Right lung (tissue), 5 donors: ENCODE measurements around the gene MRPL14. TPM values are rescaled to one million over a fixed set of nuclear protein-coding genes. Genes with fewer than 3 reads are reported as not detected.

ENCODE experiments used
- DNase-seq, 2 donors: peaks; one replicate each; pipeline ENCODE4 v3.0.0-alpha.2; 2013
- polyA plus RNA-seq, 5 donors: library from polyadenylated mRNA; unstranded; fragments of 120-200 nt; gene quantifications; one replicate each; pipeline versions ENCODE4 v1.2.1 to v1.2.3, GENCODE V29; 2013; ENCODE audit warnings: inconsistent platforms in 1 of 5, low replicate concordance in 1 of 5; ENCODE audit not compliant: insufficient read length in 5 of 5, insufficient read depth in 1 of 5

Gene MRPL14
- polyA plus RNA-seq, 5 donors: 28.3 to 43.0 (median 37.2) TPM

DNA sequence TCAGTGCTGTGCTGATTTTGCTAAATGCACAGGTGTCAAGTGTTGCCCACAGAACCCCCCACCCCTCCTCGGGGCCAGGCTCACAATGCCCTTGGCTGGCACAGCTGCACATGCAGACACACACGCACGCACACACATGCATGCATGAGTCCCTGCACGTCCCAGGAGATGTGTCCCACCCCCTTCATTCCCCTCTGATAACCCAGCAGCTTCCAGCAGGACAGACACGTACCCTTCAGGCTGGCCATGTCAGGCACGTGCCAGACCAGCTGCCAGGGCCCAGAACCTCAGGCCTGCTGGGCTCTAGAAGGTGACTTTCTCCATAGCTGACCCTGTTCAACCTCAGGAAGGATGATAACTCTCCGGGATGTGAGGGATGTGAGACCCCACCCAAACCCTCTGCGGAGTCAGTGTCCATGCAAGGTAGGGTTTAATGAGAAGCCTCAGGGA is 44.4 kb downstream of the MRPL14 start:
- DNase-seq: no peak

DNA sequence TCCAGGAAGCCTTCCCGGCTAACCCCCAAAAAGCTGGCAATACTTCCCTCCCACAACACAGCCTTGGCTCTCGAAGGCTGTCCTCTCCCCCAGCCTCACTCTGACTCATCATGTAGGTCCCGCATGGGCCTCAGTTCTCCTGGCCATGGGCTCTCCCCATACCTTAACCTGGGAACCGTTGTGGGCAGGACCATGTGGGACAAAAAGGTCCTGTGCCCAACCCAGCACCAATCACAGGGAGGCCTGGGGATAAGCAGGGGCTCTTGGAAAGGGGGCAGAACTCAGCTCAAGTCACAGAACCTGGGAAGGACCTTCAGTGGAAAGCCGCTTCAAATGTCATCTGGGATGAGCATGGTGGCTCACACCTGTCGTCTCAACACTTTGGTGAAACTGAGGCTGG is 45.5 kb downstream of the MRPL14 start:
- no peak for DNase-seq

DNA sequence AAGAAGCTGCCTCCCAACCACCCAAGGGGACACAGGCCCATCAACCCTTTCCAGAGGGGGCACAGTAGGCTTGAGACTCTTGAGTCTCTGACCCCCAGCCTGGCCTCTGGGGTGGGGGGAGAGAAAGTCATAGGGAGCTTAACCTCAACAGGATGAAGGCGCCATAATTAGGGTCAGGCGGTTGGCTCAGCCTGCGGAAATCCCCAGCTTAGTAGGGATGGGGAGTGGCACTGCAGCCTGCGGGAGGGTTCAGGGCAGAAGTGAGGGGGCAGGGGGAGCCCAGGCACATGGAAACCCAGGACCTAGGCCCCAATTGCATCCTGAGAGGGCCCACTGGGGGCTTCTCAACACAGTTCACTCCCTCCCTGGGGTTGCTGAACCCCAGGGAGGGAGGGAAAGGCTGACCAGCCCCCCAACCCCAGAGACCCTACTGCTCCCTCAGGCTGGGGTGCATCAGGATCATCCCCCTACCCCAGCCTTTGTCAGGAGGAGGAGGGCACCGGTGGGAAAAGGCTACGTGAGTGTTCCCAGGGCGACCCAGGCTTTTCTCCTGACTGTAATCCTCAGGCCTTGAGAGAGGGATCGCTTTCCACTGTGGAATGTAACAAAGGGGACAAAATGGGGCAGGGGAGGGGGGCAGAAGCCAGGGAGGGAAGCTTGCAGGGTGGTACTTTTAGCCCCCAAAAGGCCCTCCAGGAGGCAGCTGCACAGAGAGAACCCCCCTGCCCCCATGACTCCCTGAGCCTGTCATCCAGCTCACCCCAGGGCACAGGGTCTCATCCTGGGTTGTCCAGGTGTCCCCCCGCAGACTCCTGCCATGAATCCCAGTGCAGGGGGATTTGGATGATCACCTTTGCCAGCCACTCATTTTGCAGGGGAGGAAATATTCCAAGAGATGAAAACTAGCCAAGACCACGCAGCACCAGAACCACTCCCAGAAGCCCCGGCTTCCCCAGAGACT is 46.4 kb downstream of the MRPL14 start:
- no peak for DNase-seq

DNA sequence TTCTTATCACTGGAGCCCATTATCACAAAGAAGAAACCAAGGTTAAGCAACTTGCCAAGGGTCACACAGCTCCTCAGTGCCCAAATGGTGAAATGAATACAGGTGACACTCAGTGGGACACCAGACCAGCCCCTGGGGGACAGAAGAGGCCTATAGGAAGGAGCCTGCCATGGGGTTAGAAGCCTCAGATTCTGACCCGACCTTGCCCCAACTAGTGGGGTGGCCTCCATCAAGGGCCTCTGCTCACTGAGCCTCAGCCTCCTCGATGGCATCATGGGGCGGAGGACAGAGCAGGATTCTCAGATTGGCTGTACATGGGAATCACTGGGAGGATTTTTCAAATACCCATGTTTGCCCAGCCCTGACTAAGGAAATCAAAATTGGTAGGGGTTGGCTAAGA is 47.6 kb downstream of the MRPL14 start:
- no peak for DNase-seq

DNA sequence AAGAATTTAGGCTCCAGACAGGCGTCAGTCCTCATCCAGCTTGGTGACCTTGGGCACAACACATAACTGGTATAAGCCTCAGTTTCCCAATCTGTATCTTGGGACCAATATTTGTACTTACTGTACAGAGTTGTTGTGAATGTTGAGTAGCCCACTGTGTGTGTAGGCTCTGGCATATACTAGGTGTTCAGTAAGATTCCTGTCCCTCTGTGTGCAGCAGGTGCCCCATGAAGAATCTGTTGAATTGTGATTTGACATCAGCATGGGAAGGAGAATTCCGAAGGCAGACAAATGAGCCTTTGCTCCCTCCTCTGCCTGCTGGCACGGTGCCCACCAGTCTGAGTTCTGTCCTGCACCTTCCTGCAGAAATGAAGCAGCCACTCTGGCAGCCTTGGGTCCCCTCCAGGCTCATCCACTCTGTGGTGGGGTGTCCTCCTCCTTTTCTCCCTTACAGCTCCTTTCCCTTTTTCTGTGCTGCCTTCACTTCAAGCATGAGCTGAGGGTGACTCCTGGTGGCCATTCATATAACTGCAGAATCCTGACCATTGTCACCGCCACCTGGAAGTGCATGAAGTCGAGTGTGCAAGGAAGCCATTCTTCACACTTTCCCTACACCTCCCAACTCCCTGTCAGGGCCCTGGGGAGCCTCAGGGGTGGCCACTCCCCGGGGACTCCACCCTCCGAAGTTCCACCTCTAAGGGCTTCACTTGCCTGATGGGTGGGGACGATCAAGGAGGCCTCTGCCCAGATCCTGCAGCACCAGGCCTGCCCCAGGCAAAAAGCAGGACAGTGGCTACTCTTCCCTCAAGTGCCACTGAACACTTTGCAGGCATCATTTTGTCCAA is 48.2 kb downstream of the MRPL14 start:
- DNase-seq: peak; percentile 66 to 77

DNA sequence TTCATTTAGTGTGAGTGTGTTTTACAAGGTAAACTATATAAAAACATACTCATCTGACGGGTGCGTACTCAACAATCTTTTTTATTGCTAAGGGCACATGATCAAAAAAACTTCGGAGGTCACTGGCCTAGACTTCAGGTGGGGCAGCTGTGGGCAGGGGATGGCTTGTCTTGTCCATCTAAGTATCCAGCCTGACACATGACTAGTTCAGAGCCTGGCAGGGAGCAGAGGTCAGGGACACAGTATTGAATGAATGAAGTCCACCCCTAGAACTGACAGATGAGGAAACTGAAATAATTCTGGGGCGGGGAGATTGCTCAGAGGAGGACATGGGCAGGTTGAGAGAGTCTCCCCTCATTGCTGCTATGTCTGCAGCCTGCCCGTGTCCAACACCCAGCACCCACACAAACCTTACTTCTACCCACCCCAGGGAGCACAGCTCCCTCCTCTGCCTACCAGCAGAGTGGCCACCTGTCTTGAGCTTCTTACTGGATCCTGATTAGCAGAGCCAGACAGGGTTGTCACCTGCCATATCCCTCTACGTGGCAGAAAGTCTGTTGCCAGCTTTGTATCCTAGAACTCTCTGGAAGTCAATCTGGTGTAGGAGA is 48.9 kb downstream of the MRPL14 start:
- no peak for DNase-seq

DNA sequence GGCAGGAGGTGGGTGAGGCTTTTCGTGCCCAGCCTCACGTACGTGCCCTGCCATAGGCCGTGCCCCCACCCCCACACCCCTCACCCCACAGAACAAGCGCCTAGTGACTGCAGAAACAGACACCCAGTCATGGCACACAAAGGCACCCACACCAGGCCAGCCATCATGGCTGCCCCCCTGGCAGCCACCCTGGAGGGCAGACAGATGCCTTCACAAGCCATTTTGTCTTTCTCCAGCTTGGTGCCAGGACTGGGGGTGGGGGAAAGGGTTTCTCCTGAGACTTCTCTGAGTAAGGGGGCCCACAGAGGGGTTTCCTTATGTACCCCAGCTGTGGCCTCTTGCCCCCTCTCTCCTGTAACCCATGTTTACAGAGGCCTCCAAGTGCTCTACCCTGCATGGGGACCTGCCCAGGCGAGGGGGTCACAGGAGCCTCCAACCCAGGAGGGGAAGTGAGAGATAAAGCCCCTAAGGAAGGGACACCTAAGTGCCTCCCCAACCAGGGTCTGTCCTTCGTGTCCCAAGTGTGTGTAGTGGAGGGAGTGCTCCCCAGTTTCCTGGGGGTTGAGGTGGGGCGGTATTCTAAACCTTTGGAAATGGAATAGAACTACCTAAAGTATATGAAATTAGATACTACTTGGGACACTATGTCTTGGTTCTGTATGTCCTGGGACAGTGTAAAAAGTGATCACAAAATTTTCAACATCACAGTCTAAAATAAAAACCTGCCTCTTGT is 49.9 kb downstream of the MRPL14 start:
- DNase-seq: no peak

DNA sequence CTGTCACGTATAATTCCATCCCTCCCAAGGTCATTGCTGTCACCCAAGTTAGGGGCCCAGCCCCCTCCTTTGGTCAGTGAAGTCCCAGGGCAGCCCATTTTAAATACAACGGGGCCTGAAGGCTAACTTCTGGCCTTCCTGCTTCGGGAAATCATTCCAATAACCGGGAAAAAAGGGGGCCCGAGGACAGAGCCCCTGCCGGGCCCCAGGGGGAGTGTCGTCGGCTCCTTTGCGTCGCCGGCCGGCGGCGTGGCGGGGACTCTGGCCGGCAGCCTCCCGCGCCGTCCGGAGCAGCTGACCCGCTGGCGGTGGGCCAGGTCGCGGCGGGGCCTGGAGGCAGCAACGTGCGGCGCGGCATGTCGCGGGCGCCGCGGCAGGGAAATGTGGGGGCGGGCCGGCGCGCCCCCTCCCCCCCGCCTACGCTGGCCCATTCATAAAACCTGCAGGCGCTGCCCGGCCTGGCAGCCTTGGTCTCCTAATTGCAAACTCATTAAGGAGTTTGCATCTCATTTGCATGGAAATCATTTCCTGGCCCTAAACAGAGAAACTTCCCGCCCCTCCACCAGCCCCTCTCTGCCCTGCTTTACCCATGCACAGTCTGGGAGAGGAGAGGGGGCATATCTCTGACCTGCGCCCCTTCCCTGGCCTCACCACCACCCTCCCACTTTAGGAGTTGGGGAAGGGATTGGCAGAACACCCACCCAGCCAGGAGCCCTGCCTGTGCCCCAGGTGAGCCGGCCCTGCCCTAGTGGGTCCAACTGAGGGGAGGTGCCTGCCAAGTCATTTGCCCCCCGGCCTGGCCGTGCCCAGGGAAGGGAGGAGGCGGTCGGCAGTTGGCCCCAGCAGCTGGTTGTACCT is 50.7 kb downstream of the MRPL14 start:
- DNase-seq: peak; percentile 66 to 70

DNA sequence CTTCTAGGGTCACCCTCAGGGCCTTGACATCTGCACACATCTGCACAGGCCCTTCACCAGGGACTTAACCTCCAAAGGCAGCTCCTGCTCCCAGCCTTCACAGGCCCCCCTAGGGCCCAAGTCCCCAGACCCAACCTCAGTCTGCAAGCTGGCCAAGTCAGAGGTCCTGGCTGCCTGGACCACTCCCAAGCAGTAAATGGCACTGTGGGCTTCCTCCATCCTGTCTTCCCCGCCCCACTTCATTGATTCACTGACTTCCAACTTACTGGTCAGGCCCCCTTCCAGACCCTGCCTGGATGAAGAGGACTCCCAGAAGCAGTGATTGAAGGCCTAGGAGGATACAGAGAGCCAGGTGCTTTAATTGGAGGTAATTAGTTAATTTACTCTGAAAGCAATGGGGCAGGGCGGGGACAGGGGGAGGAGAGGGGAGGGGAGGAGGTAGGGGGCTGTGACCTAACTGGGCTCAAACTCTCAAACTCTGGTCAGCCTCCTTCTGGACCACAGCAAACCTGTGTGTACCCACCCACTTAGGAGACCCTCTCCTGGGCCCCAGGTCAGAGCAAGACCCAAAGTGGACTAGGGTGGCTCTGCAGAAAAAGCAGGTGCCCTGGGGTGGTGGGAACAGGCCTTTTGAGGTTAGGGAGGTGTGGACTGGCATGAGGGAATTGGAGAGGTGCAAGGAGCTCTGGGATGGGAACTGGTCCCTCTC is 51.5 kb downstream of the MRPL14 start:
- DNase-seq: no peak

DNA sequence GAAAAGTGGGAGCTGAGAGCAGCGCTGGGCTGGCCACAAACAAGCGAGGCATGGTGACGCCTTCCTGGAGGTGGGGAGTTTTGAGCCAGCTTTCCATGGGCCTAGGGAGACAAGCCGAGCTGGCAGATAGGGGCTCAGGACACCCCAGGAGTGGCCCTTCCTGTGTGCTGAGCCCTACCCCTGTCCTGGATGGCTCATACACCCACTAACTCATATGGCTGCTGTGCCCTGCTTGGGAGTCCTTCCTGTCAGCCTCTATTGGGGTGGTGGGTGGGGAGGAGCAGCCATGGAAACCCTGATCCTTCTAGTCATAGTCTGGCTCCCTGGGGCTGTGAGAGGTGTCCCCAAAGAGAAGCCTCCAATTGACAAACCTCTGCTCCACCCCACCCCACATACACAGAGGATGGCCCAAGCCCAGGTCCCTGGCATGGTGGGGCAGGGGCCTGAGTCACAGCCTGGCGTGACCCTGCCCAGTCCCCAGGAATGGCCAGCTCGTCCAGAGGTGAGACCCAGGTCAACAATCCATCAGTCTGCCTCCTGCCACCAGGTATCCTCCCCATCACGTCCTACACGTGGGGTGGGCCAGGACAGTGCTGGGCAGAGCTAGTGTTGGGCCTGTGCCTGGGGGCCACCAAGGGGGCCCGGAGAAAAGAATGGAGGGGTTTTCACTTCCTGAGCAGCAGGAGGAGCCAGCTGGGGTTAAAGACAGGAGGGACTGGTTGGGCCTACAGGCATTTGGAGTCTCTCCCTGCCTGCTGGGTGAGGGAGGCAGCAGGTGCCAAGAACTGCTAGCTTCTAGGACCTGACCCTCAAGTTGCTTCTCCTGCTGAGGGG is 52.2 kb downstream of the MRPL14 start:
- DNase-seq: no peak

DNA sequence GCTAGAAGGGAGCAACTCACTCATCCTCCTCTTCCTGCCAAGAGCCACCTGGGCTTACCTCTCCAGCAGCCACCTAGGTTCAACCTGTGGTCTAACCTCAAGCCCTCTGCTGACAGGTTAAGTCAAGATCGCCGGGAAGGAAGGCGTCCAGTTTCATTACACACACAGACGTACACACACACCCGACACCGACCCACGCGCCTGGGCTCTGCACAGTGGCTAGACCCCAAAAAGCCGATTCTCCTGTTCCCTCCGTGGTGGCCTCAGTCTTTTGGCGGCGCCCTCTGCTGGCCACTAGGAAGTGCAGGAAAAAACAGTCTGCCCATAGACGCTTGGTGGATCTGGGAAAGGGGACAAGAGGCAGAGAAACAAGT is 52.8 kb downstream of the MRPL14 start:
- peak; percentile 74 to 81 for DNase-seq

DNA sequence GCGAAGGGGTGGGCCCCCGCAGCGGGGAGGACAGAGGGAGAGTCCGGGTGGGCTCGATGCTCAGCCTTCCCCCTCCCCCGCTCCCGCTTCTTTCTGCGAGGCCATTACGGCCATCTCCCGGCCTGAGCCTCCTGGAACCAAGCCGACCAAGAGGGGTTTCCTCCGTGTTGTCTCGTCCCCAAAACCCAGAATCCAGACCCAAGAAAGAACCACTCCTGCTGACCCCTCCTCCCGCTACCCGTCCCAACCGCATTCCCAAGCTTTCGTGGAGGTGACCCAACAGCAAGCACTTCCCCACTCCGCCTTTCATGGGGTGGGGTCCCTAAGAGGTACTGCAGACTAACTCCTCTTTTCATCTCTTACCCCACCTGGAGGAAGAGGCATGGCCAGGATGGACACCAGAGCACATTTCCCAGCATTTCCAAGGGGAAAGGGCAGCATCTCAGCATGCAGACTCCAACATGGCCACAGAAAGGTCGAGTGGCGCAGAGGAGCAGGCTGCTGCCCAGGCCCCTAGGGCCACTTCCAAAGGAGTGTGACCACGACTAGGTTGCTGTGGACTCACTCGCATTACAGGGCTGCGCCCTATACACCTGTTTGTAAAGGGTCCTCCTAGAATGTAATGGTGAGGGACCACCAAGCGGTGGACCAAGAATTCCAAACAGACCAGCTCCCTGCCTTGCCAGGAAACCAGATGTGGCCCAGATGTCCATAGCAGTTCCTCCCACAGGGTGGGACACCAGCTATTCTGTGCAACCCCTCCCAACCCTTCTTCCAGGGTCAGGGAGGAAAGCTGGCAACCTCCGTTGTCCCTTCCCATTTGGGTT is 53.4 kb downstream of the MRPL14 start:
- peak in 1 of 2 donors; percentile 71 for DNase-seq

DNA sequence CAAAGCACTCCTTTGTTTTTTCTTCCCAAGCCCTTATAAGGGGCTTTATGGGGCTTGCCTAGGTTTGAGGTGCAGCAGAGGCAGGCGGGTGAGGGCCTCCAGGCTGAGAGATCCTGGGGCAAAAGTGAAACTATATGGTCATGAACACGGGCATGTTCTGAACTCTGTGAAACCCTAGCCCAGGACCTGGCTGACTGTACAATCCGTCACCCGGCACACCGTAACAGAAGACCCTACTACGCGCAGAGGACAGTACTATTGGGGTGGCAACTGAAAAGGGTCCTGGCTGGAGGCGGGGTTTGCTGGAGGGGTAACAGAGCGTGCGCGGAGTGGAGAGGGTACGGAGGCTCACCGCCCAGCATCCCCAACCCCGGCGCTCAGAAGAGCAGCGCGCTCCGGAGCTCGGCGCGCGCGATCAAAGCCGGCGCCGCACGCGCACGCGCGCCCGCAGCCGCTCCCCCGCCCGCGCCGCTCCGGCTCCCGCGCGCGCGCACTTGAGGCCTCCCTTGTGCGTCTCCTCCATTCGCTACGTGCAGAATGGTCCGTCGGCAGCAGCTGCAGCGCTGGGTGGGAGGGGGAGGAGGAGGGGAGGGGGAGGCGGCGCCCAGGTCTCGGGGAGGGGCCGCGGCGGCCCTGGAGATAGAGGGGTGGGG is 54.2 kb downstream of the MRPL14 start:
- DNase-seq: peak; percentile 91 to 92

DNA sequence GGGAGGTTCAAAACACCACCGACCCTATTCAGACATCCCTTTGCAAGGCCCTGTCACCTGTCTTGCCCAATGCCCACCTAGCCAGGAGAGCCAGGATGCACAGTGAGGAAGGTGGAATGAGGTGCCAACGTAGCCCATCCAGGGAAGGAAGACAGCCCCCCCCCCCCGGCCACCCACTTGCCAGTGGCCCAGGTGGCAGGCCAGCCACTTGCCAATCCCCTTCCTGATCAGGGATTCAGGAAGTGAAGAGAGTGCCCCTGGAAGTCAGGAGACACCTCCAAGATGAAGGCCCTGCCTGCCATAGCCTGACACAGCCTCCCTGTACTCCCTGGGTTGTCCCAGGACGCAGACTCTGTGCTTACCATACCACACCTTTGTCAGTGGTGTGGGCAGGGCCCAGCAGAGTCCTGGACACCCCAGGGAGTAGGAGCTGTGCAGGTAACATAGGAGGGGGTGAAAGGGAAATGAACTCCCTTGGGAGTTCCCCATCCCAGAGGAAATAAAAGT is 54.7 kb downstream of the MRPL14 start:
- DNase-seq: no peak

DNA sequence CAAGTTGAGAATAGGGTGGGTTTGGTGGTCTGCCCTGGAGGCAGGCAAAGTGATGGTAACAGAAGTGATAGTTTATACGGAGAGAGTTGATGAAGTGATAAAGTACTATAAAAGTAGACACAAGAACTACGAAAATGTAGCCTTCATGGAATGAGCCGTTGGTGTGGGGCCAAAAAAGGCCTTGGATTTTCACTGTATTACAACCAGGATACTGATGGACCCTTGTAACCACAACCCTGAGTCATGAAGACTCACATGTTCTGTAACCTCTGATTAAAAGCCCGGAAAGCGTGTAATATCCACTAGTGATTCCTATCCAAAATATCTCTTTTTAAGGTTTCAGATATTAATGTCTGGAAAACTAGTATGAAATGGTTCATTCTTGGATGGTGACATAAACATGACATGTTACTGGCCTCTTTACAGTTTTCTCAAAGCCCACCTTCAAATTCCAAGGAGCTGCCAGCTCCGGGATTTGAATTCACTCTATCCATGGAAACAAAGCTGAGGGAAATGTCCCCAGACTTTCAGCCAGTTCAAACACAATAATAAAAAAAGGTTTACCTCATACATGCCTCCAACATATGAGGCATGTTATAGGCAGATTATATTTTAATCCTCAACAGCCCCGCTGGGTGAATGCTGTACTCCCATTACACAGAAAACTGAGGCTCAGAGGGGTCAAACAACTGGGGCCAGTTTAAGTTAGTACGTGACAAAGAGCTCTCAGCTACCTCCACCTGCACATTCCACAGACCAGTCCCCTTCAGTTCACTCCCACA is 55.4 kb downstream of the MRPL14 start:
- no peak for DNase-seq

DNA sequence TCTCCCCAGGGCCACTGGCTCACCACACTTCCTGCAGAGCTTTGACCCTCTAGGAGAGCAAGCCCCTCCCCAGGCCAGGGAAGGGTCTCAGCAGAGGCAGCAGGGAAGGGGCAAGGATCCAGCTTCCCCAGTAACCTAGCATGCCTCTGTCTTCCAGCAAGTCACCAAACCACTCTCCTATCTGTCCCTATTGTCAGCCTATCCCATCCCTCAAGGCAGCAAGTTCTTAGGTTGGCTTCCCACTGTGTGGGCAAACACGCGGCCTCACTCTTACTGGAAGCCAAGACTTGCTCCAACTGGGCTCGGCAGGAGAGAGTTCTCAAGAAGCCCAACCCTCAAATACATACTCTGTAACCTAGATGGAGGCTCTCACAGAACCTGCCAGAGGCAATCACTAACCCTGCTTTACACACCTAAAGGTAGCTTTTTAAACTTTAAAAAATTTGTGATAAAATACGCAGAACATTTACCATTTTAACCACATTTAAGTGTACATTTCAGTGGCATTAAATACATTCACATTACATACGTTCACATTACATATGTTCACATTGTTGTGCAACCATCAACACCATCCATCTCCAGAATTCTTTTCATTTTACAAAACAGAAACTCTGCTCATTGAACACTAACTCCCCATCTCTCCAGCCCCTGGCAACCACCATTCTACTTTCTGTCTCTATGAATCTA is 58.5 kb downstream of the MRPL14 start:
- DNase-seq: no peak
